GM23338 (cell line): ENCODE results near the gene IKZF1. TPM values are rescaled to one million over a fixed set of nuclear protein-coding genes. Genes with fewer than 3 reads are reported as not detected.

Experiments
- ATAC-seq: fragments of 200-7000 bp; cut with Tn5 transposase; 3 replicates; pipeline ENCODE4 v1.9.1; 2020
- DNase-seq: peaks from one replicate; pipeline ENCODE4 v3.0.0-alpha.2; 2015; ENCODE audit warnings: low spot score
- H2AFZ ChIP-seq: fragments of 200-600 bp; sonication (generic); 2 replicates; pipeline ENCODE4 v1.8.0; 2016; ENCODE audit warnings: antibody characterized with exemption, mild to moderate bottlenecking, moderate library complexity
- H3F3A ChIP-seq: fragments of 200-600 bp; sonication (generic); replicated peaks from 2 replicates; pipeline ENCODE4 v1.8.0; 2017; ENCODE audit warnings: antibody characterized with exemption, mixed run types, low read depth
- H3K27ac ChIP-seq: fragments of 200-600 bp; sonication (generic); 2 replicates; pipeline ENCODE4 v1.6.1; 2016; ENCODE audit warnings: low read depth
- H3K27me3 ChIP-seq: fragments of 200-600 bp; sonication (generic); 2 replicates; pipeline ENCODE4 v1.8.0; 2016; ENCODE audit warnings: mild to moderate bottlenecking, mixed run types, moderate library complexity; ENCODE audit not compliant: insufficient read depth
- H3K36me3 ChIP-seq: fragments of 200-600 bp; sonication (generic); 2 replicates; pipeline ENCODE4 v1.8.0; 2016; ENCODE audit warnings: mild to moderate bottlenecking; ENCODE audit not compliant: insufficient read depth
- H3K4me1 ChIP-seq: fragments of 200-600 bp; sonication (generic); 2 replicates; pipeline ENCODE4 v1.8.0; 2016; ENCODE audit warnings: mild to moderate bottlenecking, moderate library complexity; ENCODE audit not compliant: insufficient read depth
- H3K4me2 ChIP-seq: fragments of 200-600 bp; sonication (generic); 2 replicates; pipeline ENCODE4 v1.7.1; 2017; ENCODE audit warnings: mixed run types
- H3K4me3 ChIP-seq: fragments of 200-600 bp; sonication (generic); 2 replicates; pipeline ENCODE4 v1.6.1; 2016; ENCODE audit warnings: mixed run types
- H3K79me2 ChIP-seq: fragments of 200-600 bp; sonication (generic); replicated peaks from 2 replicates; pipeline ENCODE4 v1.8.0; 2017; ENCODE audit warnings: mild to moderate bottlenecking; ENCODE audit not compliant: insufficient read depth
- H3K9me2 ChIP-seq: fragments of 200-600 bp; sonication (generic); 2 replicates; pipeline ENCODE4 v1.8.0; 2017; ENCODE audit not compliant: insufficient read depth
- H4K20me1 ChIP-seq: fragments of 200-600 bp; sonication (generic); replicated peaks from 2 replicates; pipeline ENCODE4 v1.8.0; 2017; ENCODE audit warnings: mild to moderate bottlenecking; ENCODE audit not compliant: insufficient read depth
- H3K27ac Mint-ChIP-seq: 2 replicates; pipeline ENCODE4 v1.8.0; 2020; ENCODE audit warnings: inconsistent platforms, mild to moderate bottlenecking, moderate library complexity, mixed read lengths
- H3K27me3 Mint-ChIP-seq: 3 replicates; pipeline ENCODE4 v1.8.0; 2022; ENCODE audit warnings: low read depth, mild to moderate bottlenecking, moderate library complexity, mixed read lengths, inconsistent platforms; ENCODE audit not compliant: insufficient read depth, poor library complexity
- H3K36me3 Mint-ChIP-seq: 3 replicates; pipeline ENCODE4 v1.8.0; 2021; ENCODE audit warnings: low read depth, mild to moderate bottlenecking, inconsistent platforms, moderate library complexity, mixed read lengths
- H3K4me1 Mint-ChIP-seq: 3 replicates; pipeline ENCODE4 v1.8.0; 2020; ENCODE audit warnings: mild to moderate bottlenecking, inconsistent platforms, mixed read lengths
- H3K4me3 Mint-ChIP-seq: 3 replicates; pipeline ENCODE4 v1.8.0; 2021; ENCODE audit warnings: moderate library complexity, mild to moderate bottlenecking, inconsistent platforms, mixed read lengths
- H3K9me3 Mint-ChIP-seq: 3 replicates; pipeline ENCODE4 v1.8.0; 2020; ENCODE audit warnings: moderate library complexity, mild to moderate bottlenecking, inconsistent platforms, mixed read lengths
- CREB1 ChIP-seq: fragments of 250-450 bp; sonication (Bioruptor Pico); IDR thresholded peaks from 2 replicates; pipeline ENCODE4 v1.5.0; 2020; ENCODE audit warnings: low read depth, mild to moderate bottlenecking, moderate library complexity
- CTCF ChIP-seq, 2 experiments: fragments of 200-600 bp in 1 of 2; sonication (generic) in 1 of 2; conservative IDR thresholded peaks; 2 replicates each; pipeline versions ENCODE4 v1.5.1 to v1.6.1; 2016 to 2017; ENCODE audit warnings: antibody characterized with exemption in 2 of 2, low read depth in 2 of 2, mild to moderate bottlenecking in 2 of 2, moderate library complexity in 1 of 2
- ETS1 ChIP-seq: IDR thresholded peaks from 2 replicates; pipeline ENCODE4 v1.6.1; 2016; ENCODE audit warnings: antibody characterized with exemption
- EZH2 ChIP-seq: fragments of 200-600 bp; sonication (generic); IDR thresholded peaks from one replicate; pipeline ENCODE4 v1.8.0; 2017; ENCODE audit warnings: antibody characterized with exemption, mild to moderate bottlenecking, low read depth; ENCODE audit not compliant: unreplicated experiment
- EZH2phosphoT487 ChIP-seq: fragments of 200-600 bp; sonication (generic); IDR thresholded peaks from one replicate; pipeline ENCODE4 v1.8.1; 2018; ENCODE audit warnings: antibody characterized with exemption; ENCODE audit not compliant: unreplicated experiment
- JUNB ChIP-seq: IDR thresholded peaks from one replicate; pipeline ENCODE4 v1.6.1; 2016; ENCODE audit warnings: antibody characterized with exemption; ENCODE audit not compliant: unreplicated experiment
- NANOG ChIP-seq: IDR thresholded peaks from 2 replicates; pipeline ENCODE4 v1.6.1; 2016; ENCODE audit warnings: antibody characterized with exemption, borderline replicate concordance
- POLR2AphosphoS5 ChIP-seq: IDR thresholded peaks from 2 replicates; pipeline ENCODE4 v1.6.1; 2016; ENCODE audit warnings: antibody characterized with exemption, low read depth
- STAT1 ChIP-seq: IDR thresholded peaks from one replicate; pipeline ENCODE4 v1.6.1; 2016; ENCODE audit warnings: antibody characterized with exemption; ENCODE audit not compliant: unreplicated experiment
- ZNF114 ChIP-seq: fragments of 250-450 bp; sonication (Bioruptor Pico); IDR thresholded peaks from 2 replicates; pipeline ENCODE4 v1.5.0; 2020; ENCODE audit warnings: mild to moderate bottlenecking, moderate library complexity
- ZNF331 ChIP-seq: fragments of 250-450 bp; sonication (Bioruptor Pico); IDR thresholded peaks from 2 replicates; pipeline ENCODE4 v1.5.0; 2020; ENCODE audit warnings: low read depth, mild to moderate bottlenecking, moderate library complexity
- ZNF462 ChIP-seq: fragments of 250-450 bp; sonication (Bioruptor Pico); IDR thresholded peaks from 2 replicates; pipeline ENCODE4 v1.5.0; 2020; ENCODE audit warnings: mild to moderate bottlenecking, moderate library complexity
- polyA plus RNA-seq: library from polyadenylated mRNA; unstranded; fragments of >200 nt; fragmentation: Nextera tagmentation; extraction: Ambion mirVana; gene quantifications from 2 replicates; pipeline ENCODE4 v1.2.1, GENCODE V29; 2016
- total RNA-seq: library from RNA; depleted of rRNA; stranded (reverse); fragments of >200 nt; shearing (Covaris generic); gene quantifications from 2 replicates; pipeline ENCODE4 v1.2.3, GENCODE V29; 2014
- TF ChIP-seq, protein P1 (sequence below): IDR thresholded peaks from one replicate; pipeline ENCODE4 v1.6.1; 2018; ENCODE audit warnings: antibody characterized with exemption; ENCODE audit not compliant: unreplicated experiment

IKZF1 gene
- total and polyA plus RNA-seq, 2 experiments from 2014 or later = 0.57 to 1.8 TPM

GRCh38 chr7:50312250-50313162 lies 8.0 kb downstream of the IKZF1 start:
- H3K36me3 Mint-ChIP-seq = no peaks in the 10 kb centered on the region
- no peak for DNase-seq
- peak overlapping the region; percentile 5; the same call in 1 of the 2 replicates for H2AFZ ChIP-seq
- no peaks in the 10 kb centered on the region for H3K9me2 ChIP-seq
- H4K20me1 ChIP-seq = no peaks in the 10 kb centered on the region
- H3K79me2 ChIP-seq = no peaks in the 10 kb centered on the region
- H3K27ac Mint-ChIP-seq = no peak overlapping the region
- H3K27me3 ChIP-seq = peaks cover 5% of the 10 kb centered on the region; the same call in 1 of the 2 replicates
- no peak overlapping the region for H3K4me2 ChIP-seq
- H3K4me3 Mint-ChIP-seq = no peak overlapping the region
- no peak overlapping the region for H3K27ac ChIP-seq
- H3K4me1 Mint-ChIP-seq = peaks cover 70% of the 10 kb centered on the region
- H3K4me3 ChIP-seq = no peak overlapping the region
- H3K36me3 ChIP-seq = no peaks in the 10 kb centered on the region
- no peaks in the 10 kb centered on the region for H3K9me3 Mint-ChIP-seq
- peaks cover 52% of the 10 kb centered on the region for H3K4me1 ChIP-seq
- TF ChIP-seq CREB1 (CRISPR knock-in tag) = no peak
- TF ChIP-seq EZH2 = no peak
- TF ChIP-seq ZNF462 = no peak
- no peak for TF ChIP-seq POLR2AphosphoS5
- no peak for TF ChIP-seq EZH2phosphoT487
- no peak for TF ChIP-seq ETS1
- TF ChIP-seq ZNF331 (CRISPR knock-in tag) = no peak
- no peak for TF ChIP-seq JUNB
- TF ChIP-seq STAT1 = no peak
- no peak for TF ChIP-seq CTCF (conservative IDR thresholded peaks at IDR 0.05; ENCODE audit: low read depth in 2 of 2)
- TF ChIP-seq, protein P1, sequence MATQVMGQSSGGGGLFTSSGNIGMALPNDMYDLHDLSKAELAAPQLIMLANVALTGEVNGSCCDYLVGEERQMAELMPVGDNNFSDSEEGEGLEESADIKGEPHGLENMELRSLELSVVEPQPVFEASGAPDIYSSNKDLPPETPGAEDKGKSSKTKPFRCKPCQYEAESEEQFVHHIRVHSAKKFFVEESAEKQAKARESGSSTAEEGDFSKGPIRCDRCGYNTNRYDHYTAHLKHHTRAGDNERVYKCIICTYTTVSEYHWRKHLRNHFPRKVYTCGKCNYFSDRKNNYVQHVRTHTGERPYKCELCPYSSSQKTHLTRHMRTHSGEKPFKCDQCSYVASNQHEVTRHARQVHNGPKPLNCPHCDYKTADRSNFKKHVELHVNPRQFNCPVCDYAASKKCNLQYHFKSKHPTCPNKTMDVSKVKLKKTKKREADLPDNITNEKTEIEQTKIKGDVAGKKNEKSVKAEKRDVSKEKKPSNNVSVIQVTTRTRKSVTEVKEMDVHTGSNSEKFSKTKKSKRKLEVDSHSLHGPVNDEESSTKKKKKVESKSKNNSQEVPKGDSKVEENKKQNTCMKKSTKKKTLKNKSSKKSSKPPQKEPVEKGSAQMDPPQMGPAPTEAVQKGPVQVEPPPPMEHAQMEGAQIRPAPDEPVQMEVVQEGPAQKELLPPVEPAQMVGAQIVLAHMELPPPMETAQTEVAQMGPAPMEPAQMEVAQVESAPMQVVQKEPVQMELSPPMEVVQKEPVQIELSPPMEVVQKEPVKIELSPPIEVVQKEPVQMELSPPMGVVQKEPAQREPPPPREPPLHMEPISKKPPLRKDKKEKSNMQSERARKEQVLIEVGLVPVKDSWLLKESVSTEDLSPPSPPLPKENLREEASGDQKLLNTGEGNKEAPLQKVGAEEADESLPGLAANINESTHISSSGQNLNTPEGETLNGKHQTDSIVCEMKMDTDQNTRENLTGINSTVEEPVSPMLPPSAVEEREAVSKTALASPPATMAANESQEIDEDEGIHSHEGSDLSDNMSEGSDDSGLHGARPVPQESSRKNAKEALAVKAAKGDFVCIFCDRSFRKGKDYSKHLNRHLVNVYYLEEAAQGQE = no peak
- TF ChIP-seq NANOG = no peak
- no peak for TF ChIP-seq ZNF114 (CRISPR knock-in tag)
- peaks cover 4% of the 10 kb centered on the region for H3K27me3 Mint-ChIP-seq
- H3F3A ChIP-seq = no peaks in the 10 kb centered on the region
- ATAC-seq = no peak
